ENCODE results near the gene HCFC2.

Gene HCFC2

DNA sequence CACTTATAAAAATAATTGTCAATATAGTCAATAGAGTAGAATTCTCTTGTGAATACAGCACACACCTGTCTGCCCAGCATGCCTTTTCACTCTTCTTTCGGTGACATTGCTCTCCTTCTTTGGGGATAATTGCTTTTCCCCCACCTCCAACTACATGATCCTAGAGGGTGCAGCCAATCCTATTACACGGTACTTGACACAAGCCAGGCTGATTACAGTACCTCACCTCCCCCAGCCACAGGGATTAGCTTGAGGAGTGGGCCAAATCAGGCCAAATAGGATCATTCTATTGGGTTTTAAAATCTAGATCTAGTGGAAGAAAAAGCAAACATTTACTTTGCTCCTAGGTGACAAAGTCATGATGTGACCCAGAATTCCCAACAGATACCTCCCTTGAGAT, 90.5 kb downstream of the HCFC2 start:
- Histone ChIP-seq H3K36me3 (ENCODE audit: insufficient read depth, low read length) (no peaks in the 10 kb centered on the region), H2AFZ (ENCODE audit: low read length, unreplicated experiment) (no peak overlapping the region), H3K27ac (ENCODE audit: low read depth, low read length) (no peak overlapping the region), H3K4me1 (ENCODE audit: control insufficient read depth, insufficient read depth, low read length, unreplicated experiment) (no peaks in the 10 kb centered on the region), H3K27me3 (ENCODE audit: insufficient read depth, low read length) (no peaks in the 10 kb centered on the region), H3K79me2 (ENCODE audit: control insufficient read depth, insufficient read depth, low read length, unreplicated experiment) (no peaks in the 10 kb centered on the region), H3K4me3 (ENCODE audit: low read depth, low read length) (no peak overlapping the region)
